ENCODE measurements around the gene HSPA8.

Gene HSPA8

DNA sequence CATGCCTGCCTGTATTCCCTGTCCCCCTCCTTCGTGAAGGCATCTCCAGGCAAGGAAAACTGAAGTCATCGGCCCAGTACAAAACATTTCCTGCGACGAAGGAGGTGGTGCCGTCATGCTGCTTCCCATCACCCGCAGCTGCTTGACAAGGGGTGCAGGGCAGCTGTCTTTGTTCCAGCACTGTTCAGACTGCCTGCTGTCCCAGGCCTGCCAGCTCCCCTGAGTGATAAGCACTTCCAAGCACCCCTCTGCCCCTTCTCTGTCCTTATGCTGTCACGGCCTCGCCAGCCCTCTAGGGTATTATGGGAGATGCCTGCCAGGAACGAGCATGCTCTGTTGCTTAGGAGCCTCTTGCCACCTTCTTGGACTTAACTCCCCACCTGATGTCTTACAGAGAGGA, 43.2 kb downstream of the HSPA8 start:
- TF ChIP-seq, protein P1, sequence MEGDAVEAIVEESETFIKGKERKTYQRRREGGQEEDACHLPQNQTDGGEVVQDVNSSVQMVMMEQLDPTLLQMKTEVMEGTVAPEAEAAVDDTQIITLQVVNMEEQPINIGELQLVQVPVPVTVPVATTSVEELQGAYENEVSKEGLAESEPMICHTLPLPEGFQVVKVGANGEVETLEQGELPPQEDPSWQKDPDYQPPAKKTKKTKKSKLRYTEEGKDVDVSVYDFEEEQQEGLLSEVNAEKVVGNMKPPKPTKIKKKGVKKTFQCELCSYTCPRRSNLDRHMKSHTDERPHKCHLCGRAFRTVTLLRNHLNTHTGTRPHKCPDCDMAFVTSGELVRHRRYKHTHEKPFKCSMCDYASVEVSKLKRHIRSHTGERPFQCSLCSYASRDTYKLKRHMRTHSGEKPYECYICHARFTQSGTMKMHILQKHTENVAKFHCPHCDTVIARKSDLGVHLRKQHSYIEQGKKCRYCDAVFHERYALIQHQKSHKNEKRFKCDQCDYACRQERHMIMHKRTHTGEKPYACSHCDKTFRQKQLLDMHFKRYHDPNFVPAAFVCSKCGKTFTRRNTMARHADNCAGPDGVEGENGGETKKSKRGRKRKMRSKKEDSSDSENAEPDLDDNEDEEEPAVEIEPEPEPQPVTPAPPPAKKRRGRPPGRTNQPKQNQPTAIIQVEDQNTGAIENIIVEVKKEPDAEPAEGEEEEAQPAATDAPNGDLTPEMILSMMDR (IDR thresholded peaks at IDR 0.05; ENCODE audit: low read depth, low read length): no peak
- no peak for DNase-seq (ENCODE audit: extremely low read depth, low read depth)

DNA sequence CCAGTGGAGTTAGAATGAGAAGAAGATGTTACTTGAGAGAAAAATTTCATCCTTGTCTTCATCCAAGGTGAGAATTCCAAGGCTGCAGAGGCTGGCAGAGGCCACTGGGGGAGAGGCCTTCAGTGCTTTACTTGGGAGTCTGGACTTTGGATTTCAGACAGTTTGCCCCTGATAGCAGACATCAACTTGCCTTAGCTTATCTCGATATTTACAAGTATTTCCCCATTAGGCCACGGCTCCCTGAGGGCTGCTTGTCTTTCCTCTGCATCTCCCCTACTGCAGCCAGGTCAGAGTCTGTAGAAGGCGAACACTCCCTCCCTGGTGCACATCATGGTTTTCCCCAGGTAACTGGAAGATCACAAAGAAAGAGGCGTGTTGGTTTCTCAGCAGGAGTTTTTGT, 50.4 kb downstream of the HSPA8 start:
- DNase-seq (ENCODE audit: extremely low read depth, low read depth): no peak
- TF ChIP-seq, protein P1 (IDR thresholded peaks at IDR 0.05; ENCODE audit: low read depth, low read length): no peak

All from AG09319 (cell line).